ENCODE measurements around the gene GPD1L.

Gene GPD1L

DNA sequence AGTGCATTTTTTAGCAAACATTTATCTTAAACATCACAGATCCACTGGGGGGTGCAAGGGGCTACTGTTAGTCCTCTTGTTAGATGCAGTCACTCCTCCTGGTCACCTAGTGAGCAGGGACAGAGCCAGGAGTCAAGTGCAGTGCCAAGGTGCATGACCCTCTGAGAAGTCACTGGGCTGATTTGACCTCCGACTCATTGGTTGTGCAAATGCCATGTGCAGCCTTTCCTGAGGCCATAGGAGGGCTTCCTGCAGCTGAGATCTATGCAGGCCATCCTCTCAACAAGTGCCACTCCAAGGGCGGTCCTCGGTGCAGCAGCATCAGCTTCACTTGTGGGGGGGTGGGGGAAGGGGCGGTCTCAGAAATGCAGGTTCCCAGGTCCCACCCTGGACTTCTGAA lies 60.2 kb downstream of the GPD1L start:
- H3K4me3 ChIP-seq (ENCODE audit: low read length) = no peak overlapping the region
- no peak overlapping the region for H3K9ac ChIP-seq (ENCODE audit: low read depth, low read length)
- H3K4me1 ChIP-seq (ENCODE audit: insufficient read depth, low read length) = no peaks in the 10 kb centered on the region
- H3K27ac ChIP-seq (ENCODE audit: low read length) = no peak overlapping the region
- H3K27me3 ChIP-seq (ENCODE audit: insufficient read depth, low read length) = no peaks in the 10 kb centered on the region
- H3K9me3 ChIP-seq (ENCODE audit: insufficient read depth, low read depth, low read length) = peaks cover 24% of the 10 kb centered on the region; the same call in 1 of the 2 replicates
- H3K36me3 ChIP-seq (ENCODE audit: insufficient read depth, low read depth, low read length) = no peaks in the 10 kb centered on the region

DNA sequence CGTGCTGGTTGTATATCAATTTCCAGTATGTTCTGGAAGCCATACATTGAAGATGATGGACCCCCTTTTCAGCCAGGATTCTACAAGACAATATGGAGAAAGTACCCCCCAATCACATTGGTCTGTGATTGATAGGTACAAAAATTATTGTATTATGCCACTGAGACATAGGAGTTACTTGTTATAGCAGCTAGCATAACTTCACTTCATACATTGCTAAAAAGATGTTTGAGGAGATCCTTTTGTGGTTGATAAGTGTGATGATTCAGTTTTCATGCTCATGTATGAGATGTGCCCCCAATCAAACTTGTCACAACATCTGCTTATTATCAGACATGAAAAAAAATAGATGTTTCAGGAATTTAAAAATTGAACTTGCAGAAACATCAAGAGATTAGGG lies 66.0 kb downstream of the GPD1L start:
- peaks cover under 1% of the 10 kb centered on the region; the same call in 1 of the 2 replicates for H3K27me3 ChIP-seq (ENCODE audit: insufficient read depth, low read length)
- H3K9me3 ChIP-seq (ENCODE audit: insufficient read depth, low read depth, low read length) = peaks cover 26% of the 10 kb centered on the region
- no peaks in the 10 kb centered on the region for H3K4me1 ChIP-seq (ENCODE audit: insufficient read depth, low read length)
- H3K27ac ChIP-seq (ENCODE audit: low read length) = no peak overlapping the region
- H3K4me3 ChIP-seq (ENCODE audit: low read length) = no peak overlapping the region
- no peaks in the 10 kb centered on the region for H3K36me3 ChIP-seq (ENCODE audit: insufficient read depth, low read depth, low read length)
- no peak overlapping the region for H3K9ac ChIP-seq (ENCODE audit: low read depth, low read length)

DNA sequence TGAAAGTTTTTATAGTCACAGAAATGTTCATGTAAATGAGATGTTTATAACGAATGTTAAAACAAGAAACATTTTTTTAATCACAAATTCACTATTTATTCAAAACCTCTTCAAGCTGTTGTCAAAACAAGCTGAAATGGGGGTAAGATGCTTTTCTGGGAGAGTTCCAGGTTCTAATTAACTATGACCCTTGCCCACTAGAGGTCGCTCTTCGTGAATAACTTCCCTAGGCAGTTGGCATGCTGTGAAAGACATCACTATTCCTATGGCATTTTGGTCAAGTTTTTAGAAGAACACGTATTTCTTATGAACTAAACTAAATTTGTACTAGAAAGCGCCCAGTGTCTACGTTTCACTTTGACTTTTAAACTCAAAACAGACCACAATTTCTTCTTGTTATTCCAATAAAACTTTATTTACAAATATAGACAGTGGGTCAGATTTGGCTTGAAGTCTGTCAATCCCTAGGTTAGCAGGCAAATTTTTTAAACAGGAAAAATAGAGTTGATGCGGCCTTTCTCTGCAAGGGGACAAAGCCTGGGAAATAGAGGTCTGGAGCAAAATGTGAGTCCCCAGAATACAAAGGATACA lies 69.3 kb downstream of the GPD1L start:
- Histone ChIP-seq H3K27me3 (ENCODE audit: insufficient read depth, low read length) (peaks cover 4% of the 10 kb centered on the region; the same call in 1 of the 2 replicates), H3K36me3 (ENCODE audit: insufficient read depth, low read depth, low read length) (no peaks in the 10 kb centered on the region), H3K27ac (ENCODE audit: low read length) (no peak overlapping the region), H3K4me1 (ENCODE audit: insufficient read depth, low read length) (no peaks in the 10 kb centered on the region), H3K9me3 (ENCODE audit: insufficient read depth, low read depth, low read length) (peaks cover 18% of the 10 kb centered on the region), H3K4me3 (ENCODE audit: low read length) (no peak overlapping the region), H3K9ac (ENCODE audit: low read depth, low read length) (no peak overlapping the region)

DNA sequence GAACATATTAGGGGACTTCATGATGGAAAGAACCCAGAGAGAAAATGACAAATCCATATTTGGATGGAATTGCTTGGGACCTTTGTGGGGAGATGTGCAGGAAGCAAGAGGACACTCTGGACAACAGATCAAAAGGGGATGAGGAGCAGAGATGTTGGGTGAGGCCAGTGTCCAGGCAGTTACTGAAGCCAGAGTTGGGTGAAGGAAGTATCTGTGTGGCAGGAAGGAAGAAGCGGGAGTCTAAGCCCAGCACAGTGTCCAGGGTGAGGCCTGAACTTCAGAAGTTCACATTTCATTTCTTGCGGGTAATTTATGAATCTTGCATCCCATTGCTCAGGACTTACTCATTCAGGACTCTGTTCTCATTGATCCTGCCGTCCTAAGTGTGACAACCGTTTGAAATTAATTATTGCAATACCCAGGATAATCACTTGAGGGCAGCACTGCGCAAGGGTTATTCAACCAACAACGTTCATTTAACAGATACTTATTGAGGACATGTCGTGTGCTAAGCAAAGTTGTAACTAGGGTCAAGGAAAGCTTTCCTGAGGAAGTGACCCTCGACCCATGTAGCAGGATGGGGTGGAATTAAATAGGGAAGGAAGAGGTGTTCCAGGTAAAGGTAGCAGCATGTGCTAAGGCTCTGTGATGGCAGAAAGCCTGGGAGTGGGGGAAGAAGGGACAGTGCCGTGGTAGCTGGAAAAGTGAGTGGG lies 70.7 kb downstream of the GPD1L start:
- 0 out of 2 replicates have a peak, but pooled peaks cover 3% of the 10 kb centered on the region for H3K9me3 ChIP-seq (ENCODE audit: insufficient read depth, low read depth, low read length)
- H3K9ac ChIP-seq (ENCODE audit: low read depth, low read length) = no peak overlapping the region
- H3K27ac ChIP-seq (ENCODE audit: low read length) = no peak overlapping the region
- H3K4me3 ChIP-seq (ENCODE audit: low read length) = no peak overlapping the region
- H3K27me3 ChIP-seq (ENCODE audit: insufficient read depth, low read length) = peaks cover 4% of the 10 kb centered on the region; the same call in 1 of the 2 replicates
- no peaks in the 10 kb centered on the region for H3K36me3 ChIP-seq (ENCODE audit: insufficient read depth, low read depth, low read length)
- H3K4me1 ChIP-seq (ENCODE audit: insufficient read depth, low read length) = no peaks in the 10 kb centered on the region

DNA sequence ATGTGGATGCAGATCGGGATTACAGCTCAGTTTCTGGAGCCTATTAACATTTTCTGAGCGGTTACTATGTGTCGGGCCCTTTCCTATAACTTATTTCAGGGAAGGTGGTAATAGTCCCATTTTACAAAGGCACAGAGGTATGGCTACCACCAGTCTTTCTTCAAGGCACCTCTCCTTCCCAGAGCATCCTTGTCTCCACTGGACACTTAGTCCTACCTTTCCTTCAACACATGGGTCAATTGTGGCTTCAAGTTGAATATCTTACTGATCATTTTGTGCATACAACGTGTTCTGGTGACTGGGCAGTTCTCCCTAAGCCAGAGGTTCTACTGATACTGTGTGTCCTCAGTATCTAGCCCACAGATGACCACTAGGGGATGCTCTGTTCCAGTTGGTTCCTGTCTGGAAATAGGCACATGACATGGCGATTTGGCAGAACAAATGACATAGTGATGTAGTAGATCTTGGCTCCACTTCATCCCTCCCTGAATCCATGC lies 71.3 kb downstream of the GPD1L start:
- Histone ChIP-seq H3K27me3 (ENCODE audit: insufficient read depth, low read length) (peaks cover 4% of the 10 kb centered on the region; the same call in 1 of the 2 replicates), H3K36me3 (ENCODE audit: insufficient read depth, low read depth, low read length) (no peaks in the 10 kb centered on the region), H3K9me3 (ENCODE audit: insufficient read depth, low read depth, low read length) (no peaks in the 10 kb centered on the region), H3K4me3 (ENCODE audit: low read length) (no peak overlapping the region), H3K27ac (ENCODE audit: low read length) (no peak overlapping the region), H3K4me1 (ENCODE audit: insufficient read depth, low read length) (no peaks in the 10 kb centered on the region), H3K9ac (ENCODE audit: low read depth, low read length) (no peak overlapping the region)

DNA sequence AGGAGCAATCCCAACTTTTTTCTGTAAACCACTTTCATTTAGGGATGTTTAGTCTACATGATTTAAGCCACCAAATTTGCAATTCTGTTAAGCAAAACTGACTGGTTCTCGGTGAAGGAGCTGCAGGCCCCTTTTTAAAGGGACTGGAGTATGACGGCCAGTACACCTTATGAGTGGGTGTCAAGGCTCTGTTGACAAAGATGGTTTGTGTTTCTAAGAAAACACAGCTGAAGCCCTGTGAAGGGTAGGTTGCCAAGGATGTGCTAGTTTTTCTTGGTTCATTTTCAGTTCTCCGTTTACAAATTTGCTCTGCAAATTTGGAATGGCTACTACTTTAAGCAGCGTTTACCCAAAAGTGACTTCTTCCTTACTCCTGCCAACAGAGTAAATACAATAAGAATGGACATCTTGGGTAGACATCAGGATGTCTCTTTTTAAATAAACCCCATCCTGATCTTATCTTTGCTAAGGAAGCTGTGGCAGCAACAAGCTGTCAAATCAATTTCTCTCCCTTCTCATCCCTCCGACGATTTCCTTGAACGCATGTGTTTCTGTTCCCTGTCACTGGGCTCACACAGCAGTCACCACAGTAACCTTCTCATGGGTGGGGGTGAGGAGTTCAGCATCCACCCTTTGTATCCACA lies 73.8 kb downstream of the GPD1L start:
- H3K27ac ChIP-seq (ENCODE audit: low read length) = no peak overlapping the region
- H3K27me3 ChIP-seq (ENCODE audit: insufficient read depth, low read length) = peaks cover 4% of the 10 kb centered on the region; the same call in 1 of the 2 replicates
- H3K4me1 ChIP-seq (ENCODE audit: insufficient read depth, low read length) = no peaks in the 10 kb centered on the region
- H3K4me3 ChIP-seq (ENCODE audit: low read length) = no peak overlapping the region
- H3K9me3 ChIP-seq (ENCODE audit: insufficient read depth, low read depth, low read length) = no peaks in the 10 kb centered on the region
- no peaks in the 10 kb centered on the region for H3K36me3 ChIP-seq (ENCODE audit: insufficient read depth, low read depth, low read length)
- no peak overlapping the region for H3K9ac ChIP-seq (ENCODE audit: low read depth, low read length)

DNA sequence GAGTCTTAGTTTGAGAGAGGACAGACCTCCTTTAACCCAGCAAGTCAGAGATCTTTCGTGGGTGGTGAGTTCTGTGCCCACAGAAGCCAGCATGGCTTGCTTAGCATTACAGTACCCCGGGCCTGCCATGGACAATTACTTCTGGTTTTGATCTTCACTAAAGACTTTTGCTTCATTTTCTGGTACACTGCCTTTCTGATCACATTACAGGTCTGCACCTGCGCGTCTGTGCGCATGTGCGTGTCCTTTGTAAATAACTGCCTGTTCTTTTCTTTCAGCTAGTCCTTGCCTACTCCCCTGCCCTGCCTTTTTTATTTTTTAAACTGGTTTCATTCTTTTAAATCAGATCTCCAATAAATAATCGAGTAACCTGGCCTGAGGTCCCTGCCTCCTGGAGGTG lies 74.9 kb downstream of the GPD1L start:
- H3K27ac ChIP-seq (ENCODE audit: low read length) = no peak overlapping the region
- H3K27me3 ChIP-seq (ENCODE audit: insufficient read depth, low read length) = peaks cover 4% of the 10 kb centered on the region; the same call in 1 of the 2 replicates
- H3K4me1 ChIP-seq (ENCODE audit: insufficient read depth, low read length) = no peaks in the 10 kb centered on the region; the same call in 1 of the 2 replicates
- no peaks in the 10 kb centered on the region for H3K36me3 ChIP-seq (ENCODE audit: insufficient read depth, low read depth, low read length)
- H3K9me3 ChIP-seq (ENCODE audit: insufficient read depth, low read depth, low read length) = no peaks in the 10 kb centered on the region
- no peak overlapping the region for H3K4me3 ChIP-seq (ENCODE audit: low read length)
- H3K9ac ChIP-seq (ENCODE audit: low read depth, low read length) = no peak overlapping the region

DNA sequence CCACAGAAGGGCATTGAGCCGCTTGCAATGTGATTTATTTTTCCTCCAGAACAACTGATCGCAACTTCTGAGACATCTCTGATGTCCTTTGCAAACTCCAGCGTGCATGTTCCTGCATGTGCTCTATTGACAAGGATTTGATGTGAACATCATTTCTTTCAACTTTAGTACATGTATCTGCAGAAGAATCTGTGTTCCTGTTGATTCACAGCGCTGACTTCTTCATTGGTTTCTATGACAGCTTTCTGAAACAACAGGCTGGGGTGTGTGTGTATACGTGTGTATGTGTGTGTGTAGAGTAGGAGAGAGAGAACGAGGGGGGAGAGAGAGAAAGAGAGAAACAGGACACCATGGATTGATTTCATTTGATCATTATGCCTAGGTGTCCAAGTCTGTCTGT lies 75.4 kb downstream of the GPD1L start:
- Histone ChIP-seq H3K9ac (ENCODE audit: low read depth, low read length) (no peak overlapping the region), H3K9me3 (ENCODE audit: insufficient read depth, low read depth, low read length) (no peaks in the 10 kb centered on the region), H3K36me3 (ENCODE audit: insufficient read depth, low read depth, low read length) (no peaks in the 10 kb centered on the region), H3K4me1 (ENCODE audit: insufficient read depth, low read length) (no peaks in the 10 kb centered on the region; the same call in 1 of the 2 replicates), H3K27ac (ENCODE audit: low read length) (no peak overlapping the region), H3K4me3 (ENCODE audit: low read length) (no peak overlapping the region), H3K27me3 (ENCODE audit: insufficient read depth, low read length) (peaks cover 4% of the 10 kb centered on the region; the same call in 1 of the 2 replicates)

DNA sequence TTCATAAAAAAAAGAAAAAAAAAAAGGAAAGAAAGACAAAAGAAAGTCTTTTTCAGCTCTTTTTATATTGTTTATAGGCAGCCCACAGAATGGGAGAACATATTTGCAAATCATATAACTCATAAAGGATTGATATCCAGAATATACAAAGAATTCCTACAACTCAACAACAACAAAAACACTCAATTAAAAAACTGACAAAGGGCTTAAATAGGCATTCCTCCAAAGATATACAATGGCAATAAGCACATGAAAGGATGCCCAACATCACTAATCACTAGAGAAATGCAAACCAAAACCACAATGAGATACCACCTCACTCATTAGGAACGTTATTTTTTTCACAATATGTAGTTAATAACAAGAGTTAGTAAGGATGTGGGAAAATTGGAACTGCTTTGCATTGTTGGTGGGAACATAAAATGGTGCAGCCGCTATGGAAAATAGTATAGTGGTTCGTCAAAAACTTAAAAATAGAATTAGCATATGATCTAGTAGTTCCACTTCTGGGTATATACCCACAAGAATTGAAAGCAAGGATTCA lies 77.8 kb downstream of the GPD1L start:
- Histone ChIP-seq H3K36me3 (ENCODE audit: insufficient read depth, low read depth, low read length) (no peaks in the 10 kb centered on the region), H3K4me1 (ENCODE audit: insufficient read depth, low read length) (no peaks in the 10 kb centered on the region; the same call in 1 of the 2 replicates), H3K4me3 (ENCODE audit: low read length) (no peak overlapping the region), H3K9ac (ENCODE audit: low read depth, low read length) (no peak overlapping the region), H3K27ac (ENCODE audit: low read length) (no peak overlapping the region), H3K9me3 (ENCODE audit: insufficient read depth, low read depth, low read length) (no peaks in the 10 kb centered on the region), H3K27me3 (ENCODE audit: insufficient read depth, low read length) (no peaks in the 10 kb centered on the region)

DNA sequence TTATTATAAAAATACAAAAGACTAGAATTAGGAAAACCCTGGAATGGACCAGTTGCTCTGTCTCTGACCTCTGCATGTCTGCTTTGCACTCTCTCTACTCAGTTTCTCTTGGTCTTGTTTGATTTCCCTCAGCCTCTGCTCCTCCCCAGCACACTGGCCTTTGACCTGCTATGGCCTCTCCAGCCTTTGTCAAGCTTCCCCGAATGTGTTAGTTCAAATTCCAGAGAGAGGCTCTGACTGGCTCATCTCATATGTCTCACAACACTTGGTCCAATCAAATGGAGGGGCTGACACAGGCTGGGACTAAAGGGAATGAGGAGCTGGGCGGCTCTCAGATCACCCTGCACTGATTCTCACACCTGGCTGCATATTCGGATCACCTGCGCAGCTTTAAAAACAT lies 79.7 kb downstream of the GPD1L start:
- H3K4me3 ChIP-seq (ENCODE audit: low read length) = no peak overlapping the region
- H3K27ac ChIP-seq (ENCODE audit: low read length) = no peak overlapping the region
- no peaks in the 10 kb centered on the region for H3K9me3 ChIP-seq (ENCODE audit: insufficient read depth, low read depth, low read length)
- no peaks in the 10 kb centered on the region for H3K27me3 ChIP-seq (ENCODE audit: insufficient read depth, low read length)
- no peaks in the 10 kb centered on the region; the same call in 1 of the 2 replicates for H3K4me1 ChIP-seq (ENCODE audit: insufficient read depth, low read length)
- no peaks in the 10 kb centered on the region for H3K36me3 ChIP-seq (ENCODE audit: insufficient read depth, low read depth, low read length)
- H3K9ac ChIP-seq (ENCODE audit: low read depth, low read length) = no peak overlapping the region

DNA sequence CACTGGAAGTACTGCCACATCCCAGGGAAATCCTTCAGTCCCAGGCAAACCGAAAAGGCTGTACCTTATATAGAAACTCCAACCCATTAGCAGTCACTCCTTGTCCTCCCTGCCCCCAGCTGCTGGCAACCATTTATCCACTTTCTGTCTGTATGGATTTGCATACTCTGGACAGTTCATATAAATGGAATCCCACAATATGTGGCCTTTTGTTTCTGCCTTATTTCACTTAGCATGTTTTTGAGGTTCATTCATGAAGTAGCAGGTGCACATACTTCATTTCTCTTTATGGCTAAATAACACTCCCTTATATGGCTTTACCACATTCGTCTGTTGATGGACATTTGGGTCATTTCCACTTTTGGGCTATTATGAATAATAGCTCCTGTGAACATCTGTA lies 80.5 kb downstream of the GPD1L start:
- Histone ChIP-seq H3K4me3 (ENCODE audit: low read length) (no peak overlapping the region), H3K9ac (ENCODE audit: low read depth, low read length) (no peak overlapping the region), H3K27me3 (ENCODE audit: insufficient read depth, low read length) (no peaks in the 10 kb centered on the region), H3K36me3 (ENCODE audit: insufficient read depth, low read depth, low read length) (no peaks in the 10 kb centered on the region), H3K4me1 (ENCODE audit: insufficient read depth, low read length) (no peaks in the 10 kb centered on the region; the same call in 1 of the 2 replicates), H3K27ac (ENCODE audit: low read length) (no peak overlapping the region), H3K9me3 (ENCODE audit: insufficient read depth, low read depth, low read length) (no peaks in the 10 kb centered on the region)
